SU-DHL-6 (cell line): ENCODE results near the gene GEMIN5.

Source experiments
- H2AFZ ChIP-seq: fragments of 200-600 bp; sonication (generic); 2 replicates; pipeline ENCODE4 v1.6.1; 2014; ENCODE audit warnings: low read depth, mild to moderate bottlenecking, moderate library complexity, mixed read lengths, antibody characterized with exemption, low read length; ENCODE audit not compliant: severe bottlenecking
- H3F3A ChIP-seq: fragments of 200-600 bp; shearing (Covaris generic); 2 replicates; pipeline ENCODE4 v1.6.0; 2016; ENCODE audit warnings: antibody characterized with exemption, mild to moderate bottlenecking; ENCODE audit not compliant: insufficient read depth
- H3K27ac ChIP-seq: fragments of 200-600 bp; sonication (generic); 2 replicates; pipeline ENCODE4 v1.5.1; 2016; ENCODE audit warnings: low read depth, mild to moderate bottlenecking, low read length, moderate library complexity, mixed read lengths
- H3K27me3 ChIP-seq: fragments of 200-600 bp; sonication (generic), shearing (Covaris generic); 2 replicates; pipeline ENCODE4 v1.6.0; 2014; ENCODE audit warnings: mild to moderate bottlenecking, low read length
- H3K36me3 ChIP-seq: fragments of 200-600 bp; sonication (generic); 2 replicates; pipeline ENCODE4 v1.6.1; 2014; ENCODE audit warnings: mild to moderate bottlenecking, low read length, mixed read lengths
- H3K4me2 ChIP-seq: fragments of 300-600, 200-600 bp; shearing (Covaris generic), sonication (generic); 2 replicates; pipeline ENCODE4 v1.6.0; 2014; ENCODE audit warnings: low read length, low read depth, mild to moderate bottlenecking; ENCODE audit not compliant: poor library complexity, severe bottlenecking
- H3K4me3 ChIP-seq: fragments of 200-600 bp; sonication (generic); 2 replicates; pipeline ENCODE4 v1.5.1; 2014; ENCODE audit warnings: antibody characterized with exemption, low read length, mild to moderate bottlenecking, mixed read lengths; ENCODE audit not compliant: insufficient read depth, poor library complexity, severe bottlenecking
- H3K79me2 ChIP-seq: fragments of 200-600 bp; sonication (generic); 2 replicates; pipeline ENCODE4 v1.6.1; 2014; ENCODE audit warnings: mild to moderate bottlenecking, low read length, moderate library complexity; ENCODE audit not compliant: insufficient read depth
- H3K9ac ChIP-seq: fragments of 200-600 bp; sonication (generic); 2 replicates; pipeline ENCODE4 v1.7.0; 2014; ENCODE audit warnings: mild to moderate bottlenecking, low read length
- H3K9me2 ChIP-seq: fragments of 200-600 bp; sonication (generic); replicated peaks from 2 replicates; pipeline ENCODE4 v1.6.1; 2014; ENCODE audit warnings: low read length; ENCODE audit not compliant: insufficient read depth
- H3K9me3 ChIP-seq: fragments of 200-600 bp; sonication (generic); 2 replicates; pipeline ENCODE4 v1.6.1; 2014; ENCODE audit warnings: low read length, mixed read lengths; ENCODE audit not compliant: insufficient read depth
- H4K20me1 ChIP-seq: fragments of 200-600 bp; sonication (generic); 2 replicates; pipeline ENCODE4 v1.6.1; 2014; ENCODE audit warnings: low read depth, mild to moderate bottlenecking, antibody characterized with exemption, low read length, moderate library complexity, mixed read lengths
- CTCF ChIP-seq: fragments of 200-600 bp; sonication (generic); IDR thresholded peaks from one replicate; pipeline ENCODE4 v1.5.1; 2017; ENCODE audit warnings: antibody characterized with exemption, mild to moderate bottlenecking, low read length, moderate library complexity; ENCODE audit not compliant: insufficient read depth, poor library complexity, severe bottlenecking
- EZH2phosphoT487 ChIP-seq: fragments of 200-600 bp; sonication (generic), shearing (Covaris generic); conservative IDR thresholded peaks from 2 replicates; pipeline ENCODE4 v1.6.1; 2018; ENCODE audit warnings: mild to moderate bottlenecking, antibody characterized with exemption, low read length, moderate library complexity, mixed read lengths

The GEMIN5 gene

GRCh38 chr5:154899151-154899816 is 38.7 kb downstream of the GEMIN5 start:
- TF ChIP-seq EZH2phosphoT487 (no peak), CTCF (no peak)
- no peaks in the 10 kb centered on the region for H3K27me3 ChIP-seq
- no peaks in the 10 kb centered on the region for H3F3A ChIP-seq
- no peak overlapping the region for H3K9ac ChIP-seq
- no peaks in the 10 kb centered on the region for H3K79me2 ChIP-seq
- H3K4me2 ChIP-seq, result no peak overlapping the region
- no peaks in the 10 kb centered on the region for H3K9me2 ChIP-seq
- no peak overlapping the region for H2AFZ ChIP-seq
- no peak overlapping the region for H3K27ac ChIP-seq
- H3K9me3 ChIP-seq, result no peaks in the 10 kb centered on the region
- H3K4me3 ChIP-seq, result no peak overlapping the region
- H4K20me1 ChIP-seq, result no peaks in the 10 kb centered on the region
- peaks cover 41% of the 10 kb centered on the region for H3K36me3 ChIP-seq

- Histone ChIP-seq H3K9me2 (no peaks in the 10 kb centered on the region), H3K4me3 (no peak overlapping the region), H3F3A (no peaks in the 10 kb centered on the region), H3K27ac (no peak overlapping the region), H4K20me1 (no peaks in the 10 kb centered on the region), H3K4me2 (no peak overlapping the region), H2AFZ (no peak overlapping the region), H3K36me3 (peaks cover 33% of the 10 kb centered on the region), H3K79me2 (no peaks in the 10 kb centered on the region), H3K9ac (no peak overlapping the region), H3K9me3 (no peaks in the 10 kb centered on the region), H3K27me3 (no peaks in the 10 kb centered on the region)
- TF ChIP-seq CTCF, result no peak
- TF ChIP-seq EZH2phosphoT487, result no peak
Measured at GRCh38 chr5:154898210-154898609, 39.8 kb downstream of the GEMIN5 start.

GRCh38 chr5:154896562-154897165 is 41.3 kb downstream of the GEMIN5 start:
- H3K36me3 ChIP-seq, result peaks cover 20% of the 10 kb centered on the region

More at GRCh38 chr5:154896562-154897165, 41.3 kb downstream of the GEMIN5 start:
- Histone ChIP-seq H3K4me3 (no peak overlapping the region), H3K9me3 (no peaks in the 10 kb centered on the region), H3K27ac (no peak overlapping the region), H3K79me2 (no peaks in the 10 kb centered on the region), H3K4me2 (no peak overlapping the region), H4K20me1 (no peaks in the 10 kb centered on the region), H2AFZ (no peak overlapping the region), H3K9me2 (no peaks in the 10 kb centered on the region), H3F3A (no peaks in the 10 kb centered on the region), H3K27me3 (no peaks in the 10 kb centered on the region), H3K9ac (no peak overlapping the region)
- TF ChIP-seq CTCF (no peak), EZH2phosphoT487 (no peak)
